ENCODE measurements around the gene CENPX. TPM values are rescaled to one million over a fixed set of nuclear protein-coding genes. Genes with fewer than 3 reads are reported as not detected.
"Not testable (repeated sequence)": the region's sequence is repeated elsewhere in the genome, so short reads cannot be mapped to it uniquely, and the experiment has no call there.

CENPX gene
- polyA plus RNA-seq, 4 donors: 43.4 to 241 (median 122) TPM

- Histone ChIP-seq H3K9me3 (ENCODE audit: control insufficient read depth in 2 of 2, insufficient read depth in 1 of 2, low read depth in 1 of 2, low read length in 1 of 2) (no peaks in the 10 kb centered on the region), H3K4me1 (ENCODE audit: control insufficient read depth in 3 of 3, insufficient read depth in 2 of 3, low read depth in 1 of 3, low read length in 2 of 3) (peaks cover 0 to 14% (median 3%) of the 10 kb centered on the region in 3 donors), H3K27ac (ENCODE audit: low read depth in 1 of 3, low read length in 2 of 3) (no peak overlapping the region), H3K27me3 (ENCODE audit: control insufficient read depth in 3 of 3, insufficient read depth in 3 of 3, low read length in 3 of 3) (no peaks in the 10 kb centered on the region), H3K36me3 (ENCODE audit: control insufficient read depth in 3 of 3, insufficient read depth in 2 of 3, low read depth in 1 of 3, low read length in 3 of 3) (peaks cover 4 to 77% (median 4%) of the 10 kb centered on the region in 3 donors), H3K4me3 (ENCODE audit: low read depth in 1 of 3, low read length in 3 of 3) (no peak overlapping the region)
- FAIRE-seq: no peak
- WGBS, 3 donors: 85 to 92% (median 90%) methylated on average over 35 of the region's 35 CpGs
- DNase-seq: no peak
Measured at GRCh38 chr17:81983011-81983638, 39.6 kb downstream of the CENPX start.

- H3K27me3 ChIP-seq (ENCODE audit: control insufficient read depth in 3 of 3, insufficient read depth in 3 of 3, low read length in 3 of 3); H3K9me3 ChIP-seq (ENCODE audit: control insufficient read depth in 2 of 2, insufficient read depth in 1 of 2, low read depth in 1 of 2, low read length in 1 of 2); DNase-seq; FAIRE-seq; H3K4me3 ChIP-seq (ENCODE audit: low read depth in 1 of 3, low read length in 3 of 3); H3K27ac ChIP-seq (ENCODE audit: low read depth in 1 of 3, low read length in 2 of 3): not testable (repeated sequence)
- H3K36me3 ChIP-seq (ENCODE audit: control insufficient read depth in 3 of 3, insufficient read depth in 2 of 3, low read depth in 1 of 3, low read length in 3 of 3): peaks cover 4 to 66% (median 4%) of the 10 kb centered on the region in 3 donors
- WGBS, 3 donors: 96 to 97% (median 96%) methylated on average over 12 of the region's 12 CpGs
- H3K4me1 ChIP-seq (ENCODE audit: control insufficient read depth in 3 of 3, insufficient read depth in 2 of 3, low read depth in 1 of 3, low read length in 2 of 3): peaks cover 0 to 19% (median 3%) of the 10 kb centered on the region in 3 donors
Measured at GRCh38 chr17:81981511-81981910, 41.2 kb downstream of the CENPX start.

DNA sequence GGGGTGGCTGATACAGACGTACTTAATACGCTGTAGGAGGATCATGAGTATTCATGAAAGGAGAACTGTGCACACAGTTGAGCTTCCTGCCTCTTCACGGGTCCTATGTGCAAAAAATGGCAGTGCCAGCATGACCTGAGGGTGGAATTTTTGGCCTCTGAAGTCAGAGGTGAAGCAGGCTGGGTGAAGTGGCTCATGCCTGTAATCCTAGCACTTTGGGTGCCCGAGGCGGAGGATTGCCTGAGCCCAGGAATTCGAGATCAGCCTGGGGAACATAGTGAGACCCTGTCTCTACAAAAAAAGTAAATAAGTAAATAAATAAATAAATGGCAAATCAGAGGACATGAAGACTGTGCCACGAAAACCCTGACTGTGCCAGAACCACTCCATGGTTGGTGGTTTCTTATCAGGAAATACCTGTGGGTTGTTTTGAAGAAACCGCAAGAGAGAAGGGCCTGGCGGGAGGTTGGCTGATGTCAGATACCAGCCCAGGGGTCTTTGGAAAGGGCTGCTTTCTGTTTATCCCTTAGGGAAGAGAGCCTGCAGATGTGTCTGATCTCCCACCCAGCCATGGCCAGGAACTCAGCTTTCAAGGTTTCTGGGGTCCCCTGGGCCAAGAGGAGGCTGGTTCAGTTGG, 41.9 kb downstream of the CENPX start:
- DNase-seq: no peak
- no peak for FAIRE-seq
- no peaks in the 10 kb centered on the region for H3K27me3 ChIP-seq (ENCODE audit: control insufficient read depth in 3 of 3, insufficient read depth in 3 of 3, low read length in 3 of 3)
- no peak overlapping the region for H3K27ac ChIP-seq (ENCODE audit: low read depth in 1 of 3, low read length in 2 of 3)
- H3K36me3 ChIP-seq (ENCODE audit: control insufficient read depth in 3 of 3, insufficient read depth in 2 of 3, low read depth in 1 of 3, low read length in 3 of 3): peaks cover 3 to 59% (median 4%) of the 10 kb centered on the region in 3 donors
- no peaks in the 10 kb centered on the region for H3K9me3 ChIP-seq (ENCODE audit: control insufficient read depth in 2 of 2, insufficient read depth in 1 of 2, low read depth in 1 of 2, low read length in 1 of 2)
- H3K4me1 ChIP-seq (ENCODE audit: control insufficient read depth in 3 of 3, insufficient read depth in 2 of 3, low read depth in 1 of 3, low read length in 2 of 3): peaks cover 0 to 20% (median 3%) of the 10 kb centered on the region in 3 donors
- WGBS, 3 donors: 82 to 86% (median 83%) methylated on average over 9 of the region's 9 CpGs
- H3K4me3 ChIP-seq (ENCODE audit: low read depth in 1 of 3, low read length in 3 of 3): no peak overlapping the region

DNA sequence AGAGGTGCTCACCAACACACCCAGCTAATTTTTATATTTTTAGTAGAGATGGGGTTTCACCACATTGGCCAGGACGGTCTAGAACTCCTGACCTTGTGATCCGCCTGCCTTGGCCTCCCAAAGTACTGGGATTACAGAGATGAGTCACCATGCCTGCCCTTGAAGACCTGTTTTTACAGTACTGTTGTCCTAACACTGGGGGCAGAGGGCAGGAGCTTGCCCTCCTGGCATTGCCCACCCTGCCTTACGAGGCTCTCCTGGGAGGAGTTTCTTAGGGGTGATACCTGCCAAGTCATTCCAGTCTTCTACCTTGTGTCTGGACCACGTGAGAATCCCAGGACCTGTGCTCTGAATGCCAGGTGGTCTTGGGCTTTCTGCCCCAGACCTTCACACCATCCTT, 42.6 kb downstream of the CENPX start:
- no peak for FAIRE-seq
- no peaks in the 10 kb centered on the region for H3K27me3 ChIP-seq (ENCODE audit: control insufficient read depth in 3 of 3, insufficient read depth in 3 of 3, low read length in 3 of 3)
- peaks cover 0 to 52% (median 3%) of the 10 kb centered on the region in 3 donors for H3K36me3 ChIP-seq (ENCODE audit: control insufficient read depth in 3 of 3, insufficient read depth in 2 of 3, low read depth in 1 of 3, low read length in 3 of 3)
- 79 to 85% (median 83%) methylated on average over 4 of the region's 4 CpGs for WGBS, 3 donors
- no peak for DNase-seq
- H3K4me3 ChIP-seq (ENCODE audit: low read depth in 1 of 3, low read length in 3 of 3): no peak overlapping the region
- H3K4me1 ChIP-seq (ENCODE audit: control insufficient read depth in 3 of 3, insufficient read depth in 2 of 3, low read depth in 1 of 3, low read length in 2 of 3): peaks cover 0 to 20% (median 3%) of the 10 kb centered on the region in 3 donors
- H3K9me3 ChIP-seq (ENCODE audit: control insufficient read depth in 2 of 2, insufficient read depth in 1 of 2, low read depth in 1 of 2, low read length in 1 of 2): no peaks in the 10 kb centered on the region
- no peak overlapping the region for H3K27ac ChIP-seq (ENCODE audit: low read depth in 1 of 3, low read length in 2 of 3)

DNA sequence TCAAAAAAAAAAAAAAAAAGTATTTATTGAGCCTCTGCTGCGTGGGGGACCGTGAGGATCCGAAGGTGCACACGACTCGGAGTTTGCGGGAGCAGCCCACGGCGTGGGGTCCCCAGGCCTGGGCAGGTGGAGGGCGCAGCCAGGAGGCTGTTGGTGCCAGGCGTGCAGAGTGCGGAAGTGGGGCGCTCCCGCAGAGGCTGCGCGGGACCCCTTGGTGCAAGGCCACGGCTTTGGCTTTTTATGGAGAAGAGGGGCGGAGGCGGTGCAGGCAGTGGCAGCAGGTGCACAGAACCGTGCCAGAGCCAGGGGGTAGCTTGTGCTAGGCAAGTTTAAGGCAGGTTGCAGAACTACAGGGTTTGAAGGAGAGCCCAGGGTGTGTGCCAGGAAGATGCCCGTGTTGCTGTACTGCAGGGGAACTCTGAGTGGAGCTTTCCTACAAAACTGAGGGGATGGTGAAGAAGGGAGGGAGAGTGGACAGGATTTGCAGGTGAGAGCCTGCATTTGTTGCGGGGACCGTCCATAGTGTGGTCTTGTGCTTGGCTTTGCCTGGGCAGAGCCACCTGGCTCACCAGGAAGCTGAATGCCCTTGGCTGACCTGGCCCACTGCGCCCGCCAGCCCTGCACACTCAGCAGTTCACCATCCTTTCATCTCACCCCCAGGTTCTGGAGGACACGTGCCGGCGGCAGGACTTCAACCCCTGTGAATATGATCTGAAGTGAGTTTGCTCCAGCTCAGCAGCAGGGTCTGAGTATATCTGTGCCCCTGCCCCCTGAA, 44.0 kb downstream of the CENPX start:
- peaks cover 0 to 4% of the 10 kb centered on the region in 2 donors for H3K9me3 ChIP-seq (ENCODE audit: control insufficient read depth in 2 of 2, insufficient read depth in 1 of 2, low read depth in 1 of 2, low read length in 1 of 2)
- FAIRE-seq (no peak), DNase-seq (peak; percentile 85 to 88)
- H3K27ac ChIP-seq (ENCODE audit: low read depth in 1 of 3, low read length in 2 of 3): peak overlapping the region in 1 of 3 donors; percentile 2
- no peaks in the 10 kb centered on the region for H3K27me3 ChIP-seq (ENCODE audit: control insufficient read depth in 3 of 3, insufficient read depth in 3 of 3, low read length in 3 of 3)
- H3K36me3 ChIP-seq (ENCODE audit: control insufficient read depth in 3 of 3, insufficient read depth in 2 of 3, low read depth in 1 of 3, low read length in 3 of 3): peaks cover 0 to 38% (median 0%) of the 10 kb centered on the region in 3 donors
- H3K4me1 ChIP-seq (ENCODE audit: control insufficient read depth in 3 of 3, insufficient read depth in 2 of 3, low read depth in 1 of 3, low read length in 2 of 3): peaks cover 0 to 20% (median 3%) of the 10 kb centered on the region in 3 donors
- WGBS, 3 donors: 26 to 72% (median 43%) methylated on average over 27 of the region's 27 CpGs
- H3K4me3 ChIP-seq (ENCODE audit: low read depth in 1 of 3, low read length in 3 of 3): peak overlapping the region in 1 of 3 donors; percentile 93

GRCh38 chr17:81977211-81977808, 45.4 kb downstream of the CENPX start, which contains the start of gene ASPSCR1:
ASPSCR1 (plus strand) TSS chr17:81977629; CDS start chr17:81977647, 18 bp downstream.
- Histone ChIP-seq H3K4me1 (ENCODE audit: control insufficient read depth in 3 of 3, insufficient read depth in 2 of 3, low read depth in 1 of 3, low read length in 2 of 3) (peaks cover 0 to 20% (median 3%) of the 10 kb centered on the region in 3 donors), H3K9me3 (ENCODE audit: control insufficient read depth in 2 of 2, insufficient read depth in 1 of 2, low read depth in 1 of 2, low read length in 1 of 2) (peaks cover 0 to 15% of the 10 kb centered on the region in 2 donors), H3K4me3 (ENCODE audit: low read depth in 1 of 3, low read length in 3 of 3) (peak within 1 kb of the TSS; percentile 67 to 93 (median 90)), H3K36me3 (ENCODE audit: control insufficient read depth in 3 of 3, insufficient read depth in 2 of 3, low read depth in 1 of 3, low read length in 3 of 3) (peaks cover 0 to 26% (median 0%) of the 10 kb centered on the region in 3 donors), H3K27ac (ENCODE audit: low read depth in 1 of 3, low read length in 2 of 3) (peak within 1 kb of the TSS; percentile 69 to 98 (median 73)), H3K27me3 (ENCODE audit: control insufficient read depth in 3 of 3, insufficient read depth in 3 of 3, low read length in 3 of 3) (no peaks in the 10 kb centered on the region)
- DNase-seq (peak; percentile 89 to 97), FAIRE-seq (no peak)
- 1% methylated on average over 38 to 76 of the region's 76 CpGs for WGBS, 3 donors

DNA sequence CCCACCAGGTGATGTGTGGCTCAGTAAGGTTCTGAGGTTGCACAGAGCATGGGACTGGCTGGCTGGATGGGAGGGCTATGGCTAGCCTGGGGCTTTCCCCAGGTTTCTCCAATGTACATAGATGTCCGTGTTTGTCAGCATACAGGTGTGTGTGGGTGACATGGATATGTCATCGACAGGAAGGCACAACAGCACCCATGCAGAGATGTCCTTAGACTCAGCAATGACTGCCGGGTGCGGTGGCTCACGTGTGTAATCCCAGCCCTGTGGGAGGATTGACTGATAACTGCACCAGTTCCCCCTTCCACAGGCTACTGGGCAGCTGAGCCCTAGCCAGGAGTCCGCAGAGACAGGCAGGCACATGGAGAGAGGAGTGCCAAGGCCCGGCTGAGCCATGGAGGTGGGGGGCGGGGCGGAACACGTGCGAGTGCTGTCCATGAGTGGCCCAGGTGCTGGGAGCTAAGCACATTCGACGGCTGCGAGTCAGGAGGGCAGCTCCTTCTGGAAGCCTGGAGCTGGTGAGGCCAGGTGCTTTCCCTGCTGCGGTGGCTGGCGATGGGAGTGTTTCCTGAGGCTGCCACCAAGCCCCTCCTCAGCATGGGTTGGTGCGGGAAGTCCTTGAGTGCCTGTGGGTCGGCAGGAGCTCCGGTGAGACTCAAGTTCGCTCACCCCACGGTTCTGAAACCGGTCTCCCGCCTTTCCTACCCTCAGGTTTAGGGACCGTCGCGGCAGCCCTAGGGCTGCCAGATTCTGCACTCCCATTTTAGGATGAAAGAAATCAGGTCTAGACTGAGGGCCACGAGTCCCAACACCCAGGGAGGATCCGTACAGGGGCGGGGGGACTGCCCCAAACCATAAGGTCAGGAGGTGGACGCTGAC, 46.1 kb downstream of the CENPX start:
- Histone ChIP-seq H3K36me3 (ENCODE audit: control insufficient read depth in 3 of 3, insufficient read depth in 2 of 3, low read depth in 1 of 3, low read length in 3 of 3) (peaks cover 0 to 22% (median 0%) of the 10 kb centered on the region in 3 donors), H3K9me3 (ENCODE audit: control insufficient read depth in 2 of 2, insufficient read depth in 1 of 2, low read depth in 1 of 2, low read length in 1 of 2) (peaks cover 0 to 15% of the 10 kb centered on the region in 2 donors), H3K4me1 (ENCODE audit: control insufficient read depth in 3 of 3, insufficient read depth in 2 of 3, low read depth in 1 of 3, low read length in 2 of 3) (peaks cover 0 to 20% (median 3%) of the 10 kb centered on the region in 3 donors), H3K4me3 (ENCODE audit: low read depth in 1 of 3, low read length in 3 of 3) (peak overlapping the region; percentile 64 to 93 (median 90)), H3K27ac (ENCODE audit: low read depth in 1 of 3, low read length in 2 of 3) (peak overlapping the region; percentile 63 to 98 (median 73)), H3K27me3 (ENCODE audit: control insufficient read depth in 3 of 3, insufficient read depth in 3 of 3, low read length in 3 of 3) (no peaks in the 10 kb centered on the region)
- FAIRE-seq (no peak), DNase-seq (peak; percentile 39 to 63)
- WGBS, 3 donors: 20 to 26% (median 25%) methylated on average over 30 of the region's 30 CpGs
